Measurements from ENCODE around the gene ZNF627.

- TF ChIP-seq, protein P1, sequence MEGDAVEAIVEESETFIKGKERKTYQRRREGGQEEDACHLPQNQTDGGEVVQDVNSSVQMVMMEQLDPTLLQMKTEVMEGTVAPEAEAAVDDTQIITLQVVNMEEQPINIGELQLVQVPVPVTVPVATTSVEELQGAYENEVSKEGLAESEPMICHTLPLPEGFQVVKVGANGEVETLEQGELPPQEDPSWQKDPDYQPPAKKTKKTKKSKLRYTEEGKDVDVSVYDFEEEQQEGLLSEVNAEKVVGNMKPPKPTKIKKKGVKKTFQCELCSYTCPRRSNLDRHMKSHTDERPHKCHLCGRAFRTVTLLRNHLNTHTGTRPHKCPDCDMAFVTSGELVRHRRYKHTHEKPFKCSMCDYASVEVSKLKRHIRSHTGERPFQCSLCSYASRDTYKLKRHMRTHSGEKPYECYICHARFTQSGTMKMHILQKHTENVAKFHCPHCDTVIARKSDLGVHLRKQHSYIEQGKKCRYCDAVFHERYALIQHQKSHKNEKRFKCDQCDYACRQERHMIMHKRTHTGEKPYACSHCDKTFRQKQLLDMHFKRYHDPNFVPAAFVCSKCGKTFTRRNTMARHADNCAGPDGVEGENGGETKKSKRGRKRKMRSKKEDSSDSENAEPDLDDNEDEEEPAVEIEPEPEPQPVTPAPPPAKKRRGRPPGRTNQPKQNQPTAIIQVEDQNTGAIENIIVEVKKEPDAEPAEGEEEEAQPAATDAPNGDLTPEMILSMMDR (IDR thresholded peaks at IDR 0.05) = no peak
- TF ChIP-seq POLR2AphosphoS5 (IDR thresholded peaks at IDR 0.05) (no peak), POLR2A (IDR thresholded peaks at IDR 0.05) (no peak)
Observed at GRCh38 chr19:11617180-11618062, 20.1 kb downstream of the ZNF627 start.
